Psoas muscle (tissue), 8 donors: ENCODE data around the gene PTPRD. TPM values are rescaled to one million over a fixed set of nuclear protein-coding genes. Genes with fewer than 3 reads are reported as not detected.

Experiments used
- ATAC-seq, 4 donors: fragments of 200-7000 bp; cut with Tn5 transposase; one replicate each; pipeline ENCODE4 v1.9.1; 2020; ENCODE audit warnings: moderate library complexity in 3 of 4, mild to moderate bottlenecking in 2 of 4
- DNase-seq, 2 donors: peaks; one replicate each; pipeline ENCODE4 v3.0.0-alpha.2; 2020
- H3K27ac ChIP-seq: fragments of 200-600 bp; one replicate; pipeline ENCODE4 v1.8.0; 2022
- H3K27me3 ChIP-seq, 3 donors: fragments of 200-600 bp in 1 of 3; one replicate each; pipeline versions ENCODE4 v1.6.1 to v1.8.0; 2013 to 2022; ENCODE audit warnings: low read length in 2 of 3, mild to moderate bottlenecking in 2 of 3, moderate library complexity in 1 of 3; ENCODE audit not compliant: insufficient read depth in 3 of 3
- H3K36me3 ChIP-seq, 2 donors: fragments of 200-600 bp in 1 of 2; one replicate each; pipeline versions ENCODE4 v1.6.1 to v1.8.0; 2013 to 2022; ENCODE audit warnings: low read depth in 1 of 2, mild to moderate bottlenecking in 1 of 2, moderate library complexity in 1 of 2; ENCODE audit not compliant: insufficient read depth in 1 of 2
- H3K4me1 ChIP-seq: fragments of 200-600 bp; one replicate; pipeline ENCODE4 v1.8.0; 2022
- H3K4me3 ChIP-seq: fragments of 200-600 bp; one replicate; pipeline ENCODE4 v1.8.0; 2022; ENCODE audit warnings: mild to moderate bottlenecking
- H3K9me3 ChIP-seq: fragments of 200-600 bp; one replicate; pipeline ENCODE4 v1.8.0; 2022
- CTCF ChIP-seq: fragments of 200-600 bp; IDR thresholded peaks from one replicate; pipeline ENCODE4 v1.8.0; 2022; ENCODE audit warnings: antibody characterized with exemption
- WGBS, 3 donors: extraction: QIAGEN DNeasy Blood & Tissue Kit; methylation state at CpG; one replicate each; pipeline versions ENCODE4 v1.1.6 to v1.1.7; 2013; 5-methylcytosine and 5-hydroxymethylcytosine counted together
- intact Hi-C, 2 donors: fragments of 100-400 bp; cut with DNase I; formaldehyde crosslinking; loops; one replicate each; pipeline versions ENCODE4 v1.11.0 to v1.14.2; 2022
- polyA plus RNA-seq, 3 donors: library from polyadenylated mRNA; stranded (reverse); fragments of 200-250 nt; gene quantifications; one replicate each; pipeline ENCODE4 v1.2.3, GENCODE V29; 2013
- total RNA-seq, 4 donors: library from RNA; stranded (reverse); fragmentation: NEBNext Ultra II Directional in 2 of 4; extraction: Animal tissue kit (Norgen Biotek cat#: 25700) in 2 of 4; gene quantifications; one replicate each; pipeline versions ENCODE4 v1.2.1 to v1.2.4, GENCODE V29; 2021 to 2023
- donor health status: healthy with polysubstance abuse.
- donor health status: DM: no; HTN: no; CAD: no; lungs with moderate emphysema.
- donor health status: Bipolar disorder and iron deficiency.
- donor health status: healthy.
- donor health status: DM: yes; HTN: yes; CAD: no.
- donor health status: DM: no; HTN: no; CAD: no.
- donor health status: DM: no; HTN: no; CAD: no.
- donor health status: DM: yes; HTN: yes; CAD: no.

The PTPRD gene
- total and polyA plus RNA-seq, 7 donors = 0.44 to 3.1 (median 0.91) TPM

- intact Hi-C loops = no loop called here
- 23 to 31% (median 26%) methylated on average over 2 of the region's 2 CpGs for WGBS, 3 donors
- Histone ChIP-seq H3K9me3 (no peaks in the 10 kb centered on the region), H3K4me3 (no peak overlapping the region), H3K27me3 (no peaks in the 10 kb centered on the region), H3K27ac (no peak overlapping the region), H3K36me3 (no peaks in the 10 kb centered on the region), H3K4me1 (no peaks in the 10 kb centered on the region)
- no peak for DNase-seq
- TF ChIP-seq CTCF = no peak
- no peak for ATAC-seq
Measured at GRCh38 chr9:9921805-9922204, 691.0 kb downstream of the PTPRD start.

- H3K27ac ChIP-seq = no peak overlapping the region
- intact Hi-C loops = no loop called here
- TF ChIP-seq CTCF = no peak
- no peaks in the 10 kb centered on the region for H3K27me3 ChIP-seq
- H3K4me3 ChIP-seq = no peak overlapping the region
- ATAC-seq = no peak
- 62 to 66% (median 64%) methylated on average over 7 of the region's 7 CpGs for WGBS, 3 donors
- no peaks in the 10 kb centered on the region for H3K9me3 ChIP-seq
- no peaks in the 10 kb centered on the region for H3K36me3 ChIP-seq
- no peaks in the 10 kb centered on the region for H3K4me1 ChIP-seq
- no peak for DNase-seq
Measured at GRCh38 chr9:9920425-9921060, 692.3 kb downstream of the PTPRD start.

- Histone ChIP-seq H3K4me3 (no peak overlapping the region), H3K27ac (no peak overlapping the region), H3K9me3 (no peaks in the 10 kb centered on the region), H3K27me3 (no peaks in the 10 kb centered on the region), H3K36me3 (no peaks in the 10 kb centered on the region), H3K4me1 (no peaks in the 10 kb centered on the region)
- 76 to 84% (median 82%) methylated on average over 3 of the region's 3 CpGs for WGBS, 3 donors
- no peak for DNase-seq
- TF ChIP-seq CTCF = no peak
- ATAC-seq = no peak
- intact Hi-C loops = no loop called here
Measured at GRCh38 chr9:9919174-9919775, 693.5 kb downstream of the PTPRD start.

- no peaks in the 10 kb centered on the region for H3K36me3 ChIP-seq
- TF ChIP-seq CTCF = no peak
- no peak overlapping the region for H3K4me3 ChIP-seq
- ATAC-seq (no peak), DNase-seq (no peak)
- H3K27me3 ChIP-seq = no peaks in the 10 kb centered on the region
- intact Hi-C loops = no loop called here
- no peak overlapping the region for H3K27ac ChIP-seq
- H3K4me1 ChIP-seq = no peaks in the 10 kb centered on the region
- H3K9me3 ChIP-seq = no peaks in the 10 kb centered on the region
Measured at GRCh38 chr9:9917400-9917799, 695.4 kb downstream of the PTPRD start.

GRCh38 chr9:9914174-9914573 is 698.6 kb downstream of the PTPRD start:
- H3K4me1 ChIP-seq = no peaks in the 10 kb centered on the region
- H3K4me3 ChIP-seq = no peak overlapping the region
- DNase-seq (no peak), ATAC-seq (no peak)
- WGBS, 3 donors = 55 to 83% (median 79%) methylated on average over 3 of the region's 3 CpGs
- no peaks in the 10 kb centered on the region for H3K36me3 ChIP-seq
- intact Hi-C loops = no loop called here
- no peak for TF ChIP-seq CTCF
- no peak overlapping the region for H3K27ac ChIP-seq
- H3K9me3 ChIP-seq = no peaks in the 10 kb centered on the region
- H3K27me3 ChIP-seq = no peaks in the 10 kb centered on the region
